IMR-90 (cell line): ENCODE measurements around the gene ATPAF2. TPM values are rescaled to one million over a fixed set of nuclear protein-coding genes. Genes with fewer than 3 reads are reported as not detected.
A peak's percentile ranks its signal among the peaks of the same experiment; 100 is the strongest.

Source experiments
- ATAC-seq: fragments of 200-7000 bp; cut with Tn5 transposase; 2 replicates; pipeline ENCODE4 v1.9.1; 2020; ENCODE audit warnings: low read depth, mild to moderate bottlenecking, moderate library complexity
- BruUV-seq: library from RNA; stranded (reverse); fragments of 400-500 nt; replicated peaks from 2 replicates; lab custom pipeline; 2021; lab: Mats Ljungman, UMichigan
- CTCF ChIA-PET: fragments of 300-600 bp; formaldehyde crosslinking; extraction: SDS; loops from one replicate; lab custom pipeline; 2021; ENCODE audit warnings: antibody characterized with exemption; lab: Yijun Ruan, JAX
- POLR2A ChIA-PET: fragments of 300-600 bp; sonication (Branson Sonifier 250); formaldehyde crosslinking; loops from one replicate; lab custom pipeline; 2022; ENCODE audit warnings: antibody characterized with exemption; ENCODE audit not compliant: unreplicated experiment; lab: Charles Lee
- DNase-seq: peaks from one replicate; pipeline ENCODE4 v3.0.0; 2013
- H2AFZ ChIP-seq: replicated peaks from 2 replicates; pipeline ENCODE3; 2013; ENCODE audit warnings: low read length, mild to moderate bottlenecking; ENCODE audit not compliant: poor library complexity
- H2AK5ac ChIP-seq: 2 replicates; pipeline ENCODE4 v1.6.1; 2013; ENCODE audit warnings: low read depth, low read length, inconsistent platforms
- H2AK9ac ChIP-seq: replicated peaks from 2 replicates; pipeline ENCODE3; 2013; ENCODE audit warnings: mild to moderate bottlenecking, low read depth, low read length, moderate library complexity; ENCODE audit not compliant: poor library complexity
- H2BK120ac ChIP-seq: 2 replicates; pipeline ENCODE4 v1.6.1; 2013; ENCODE audit warnings: low read depth, low read length, inconsistent platforms
- H2BK15ac ChIP-seq: 3 replicates; pipeline ENCODE4 v1.6.1; 2013; ENCODE audit warnings: low read depth, low read length, inconsistent platforms
- H2BK20ac ChIP-seq: 2 replicates; pipeline ENCODE4 v1.6.1; 2013; ENCODE audit warnings: low read depth, mild to moderate bottlenecking, inconsistent platforms, low read length, moderate library complexity
- H2BK5ac ChIP-seq: 2 replicates; pipeline ENCODE4 v1.6.1; 2013; ENCODE audit warnings: mild to moderate bottlenecking, low read depth, low read length, inconsistent platforms; ENCODE audit not compliant: poor library complexity, severe bottlenecking
- H3K14ac ChIP-seq: replicated peaks from 2 replicates; pipeline ENCODE4 v1.6.1; 2013; ENCODE audit warnings: low read depth, low read length, inconsistent platforms
- H3K18ac ChIP-seq: 2 replicates; pipeline ENCODE4 v1.6.1; 2013; ENCODE audit warnings: low read depth, low read length, control low read depth
- H3K23ac ChIP-seq: 2 replicates; pipeline ENCODE4 v1.6.1; 2013; ENCODE audit warnings: low read depth, low read length, inconsistent platforms
- H3K27ac ChIP-seq: 2 replicates; pipeline ENCODE4 v1.5.1; 2013; ENCODE audit warnings: mild to moderate bottlenecking, control low read depth, low read length; ENCODE audit not compliant: insufficient read depth
- H3K27me3 ChIP-seq: 2 replicates; pipeline ENCODE4 v1.6.1; 2013; ENCODE audit warnings: low read length; ENCODE audit not compliant: control insufficient read depth, insufficient read depth
- H3K36me3 ChIP-seq: 2 replicates; pipeline ENCODE4 v1.6.1; 2013; ENCODE audit warnings: low read length, mixed read lengths; ENCODE audit not compliant: control insufficient read depth, insufficient read depth
- H3K4ac ChIP-seq: 2 replicates; pipeline ENCODE4 v1.6.1; 2013; ENCODE audit warnings: low read depth, low read length, inconsistent platforms
- H3K4me1 ChIP-seq: 2 replicates; pipeline ENCODE4 v1.6.1; 2013; ENCODE audit warnings: low read length, mixed read lengths; ENCODE audit not compliant: control insufficient read depth, insufficient read depth
- H3K4me2 ChIP-seq: 2 replicates; pipeline ENCODE4 v1.6.1; 2013; ENCODE audit warnings: low read depth, mild to moderate bottlenecking, control low read depth, low read length, moderate library complexity
- H3K4me3 ChIP-seq: 2 replicates; pipeline ENCODE4 v1.5.1; 2013; ENCODE audit warnings: low read depth, mild to moderate bottlenecking, control low read depth, low read length, moderate library complexity; ENCODE audit not compliant: insufficient read depth
- H3K56ac ChIP-seq: 2 replicates; pipeline ENCODE4 v1.6.1; 2013; ENCODE audit warnings: low read length, inconsistent platforms; ENCODE audit not compliant: insufficient read depth; ENCODE audit errors: extremely low read depth
- H3K79me1 ChIP-seq, 2 experiments: 2 replicates each; pipeline ENCODE4 v1.6.1; 2013; ENCODE audit warnings: low read length in 2 of 2, inconsistent platforms in 1 of 2, low read depth in 1 of 2
- H3K9ac ChIP-seq: 2 replicates; pipeline ENCODE4 v1.6.1; 2013; ENCODE audit warnings: low read depth, low read length, control low read depth
- H3K9me1 ChIP-seq: 2 replicates; pipeline ENCODE4 v1.6.1; 2013; ENCODE audit warnings: low read length, inconsistent platforms; ENCODE audit not compliant: insufficient read depth
- H3K9me3 ChIP-seq: 2 replicates; pipeline ENCODE4 v1.6.1; 2013; ENCODE audit warnings: low read length; ENCODE audit not compliant: control insufficient read depth, insufficient read depth
- H4K20me1 ChIP-seq: 2 replicates; pipeline ENCODE4 v1.6.1; 2013; ENCODE audit warnings: low read length, inconsistent platforms; ENCODE audit not compliant: insufficient read depth
- H4K5ac ChIP-seq: 2 replicates; pipeline ENCODE4 v1.6.1; 2013; ENCODE audit warnings: mild to moderate bottlenecking, low read depth, low read length, control low read depth
- H4K8ac ChIP-seq, 2 experiments: 2 replicates each; pipeline ENCODE4 v1.6.1; 2013; ENCODE audit warnings: low read depth in 2 of 2, low read length in 2 of 2, control low read depth in 1 of 2, inconsistent platforms in 1 of 2
- H4K91ac ChIP-seq: 2 replicates; pipeline ENCODE4 v1.6.1; 2013; ENCODE audit warnings: low read depth, low read length, inconsistent platforms; ENCODE audit not compliant: insufficient read depth
- BHLHE40 ChIP-seq: fragments of 150-350 bp; IDR thresholded peaks from 2 replicates; pipeline ENCODE4 v1.6.1; 2016; ENCODE audit warnings: mild to moderate bottlenecking, low read depth, low read length
- CHD1 ChIP-seq: IDR thresholded peaks from 2 replicates; pipeline ENCODE4 v1.6.1; 2012; ENCODE audit warnings: low read depth, low read length, improper control_type of control experiment
- FOS ChIP-seq: fragments of 150-350 bp; IDR thresholded peaks from 2 replicates; pipeline ENCODE4 v1.6.1; 2016; ENCODE audit warnings: low read depth, low read length
- MAFK ChIP-seq: IDR thresholded peaks from 2 replicates; pipeline ENCODE4 v1.6.1; 2012; ENCODE audit warnings: low read depth, low read length, improper control_type of control experiment
- MAZ ChIP-seq: IDR thresholded peaks from 2 replicates; pipeline ENCODE4 v1.6.1; 2012; ENCODE audit warnings: low read depth, mild to moderate bottlenecking, low read length, improper control_type of control experiment, moderate library complexity, borderline replicate concordance
- MXI1 ChIP-seq: IDR thresholded peaks from 2 replicates; pipeline ENCODE4 v1.6.1; 2012; ENCODE audit warnings: low read depth, mild to moderate bottlenecking, low read length, moderate library complexity, borderline replicate concordance
- NFE2L2 ChIP-seq: fragments of 150-350 bp; IDR thresholded peaks from 2 replicates; pipeline ENCODE4 v1.6.1; 2016; ENCODE audit warnings: low read depth, mild to moderate bottlenecking, low read length
- POLR2A ChIP-seq: IDR thresholded peaks from 2 replicates; pipeline ENCODE4 v1.6.1; 2012; ENCODE audit warnings: mild to moderate bottlenecking, low read depth, low read length
- RAD21 ChIP-seq: IDR thresholded peaks from 2 replicates; pipeline ENCODE4 v1.6.1; 2012; ENCODE audit warnings: low read length, improper control_type of control experiment
- RCOR1 ChIP-seq: IDR thresholded peaks from 2 replicates; pipeline ENCODE4 v1.6.1; 2012; ENCODE audit warnings: mild to moderate bottlenecking, low read length, improper control_type of control experiment; ENCODE audit not compliant: insufficient replicate concordance
- RFX5 ChIP-seq: IDR thresholded peaks from 2 replicates; pipeline ENCODE4 v1.8.0; 2012; ENCODE audit warnings: low read depth, mild to moderate bottlenecking, low read length, moderate library complexity
- SMC3 ChIP-seq: fragments of 150-350 bp; IDR thresholded peaks from 2 replicates; pipeline ENCODE4 v1.6.1; 2016; ENCODE audit warnings: low read depth, mild to moderate bottlenecking, antibody characterized with exemption, low read length, moderate library complexity
- WGBS, 2 experiments: methylation state at CpG; one replicate each; pipeline versions ENCODE4 v1.1.5 to v1.1.7; 2013; ENCODE audit warnings: missing lambda C conversion rate in 2 of 2; ENCODE audit not compliant: insufficient read length in 1 of 2; ENCODE audit errors: extremely low coverage in 2 of 2; 5-methylcytosine and 5-hydroxymethylcytosine counted together
- dilution Hi-C: fragments of 300-500 bp; cut with HindIII; formaldehyde crosslinking; loops from one replicate; pipeline ENCODE4 v1.14.3; 2018; ENCODE audit warnings: low sequenced_read_pairs; ENCODE audit not compliant: unreplicated experiment
- in situ Hi-C: fragments of 300-500 bp; cut with MboI; formaldehyde crosslinking; loops from 3 replicates; pipeline ENCODE4 v1.14.3; 2019; ENCODE audit warnings: low sequenced_read_pairs, inconsistent platforms, mixed read lengths
- intact Hi-C: fragments of 100-400 bp; cut with micrococcal nuclease; formaldehyde crosslinking; loops from 2 replicates; pipeline ENCODE4 v1.10.0; 2022
- polyA plus RNA-seq, 3 experiments: library from polyadenylated mRNA; depleted of rRNA; stranded (reverse); fragments of >200 nt; gene quantifications; 2 replicates each; pipeline ENCODE4 v1.2.3, GENCODE V29; 2012; ENCODE audit warnings: low replicate concordance in 1 of 3
- total RNA-seq: library from RNA; depleted of rRNA; stranded (reverse); fragments of >200 nt; gene quantifications from 2 replicates; pipeline ENCODE4 v1.2.3, GENCODE V29; 2012
- TF ChIP-seq, protein P1 (sequence below): conservative IDR thresholded peaks from 2 replicates; pipeline ENCODE4 v1.5.1; 2012; ENCODE audit warnings: mild to moderate bottlenecking, low read depth, low read length, improper control_type of control experiment
- TF ChIP-seq, protein P2 (sequence below): fragments of 150-350 bp; IDR thresholded peaks from 2 replicates; pipeline ENCODE4 v1.6.1; 2016; ENCODE audit warnings: low read depth, mild to moderate bottlenecking, low read length, moderate library complexity, borderline replicate concordance
- TF ChIP-seq, protein P3 (sequence below): fragments of 150-350 bp; IDR thresholded peaks from 2 replicates; pipeline ENCODE4 v1.6.1; 2017; ENCODE audit warnings: mild to moderate bottlenecking, antibody characterized with exemption, low read length, low read depth

ATPAF2 gene
- total and polyA plus RNA-seq, 2 of the 4 experiments (the other 2 are of a cell fraction) = 19.5 to 27.6 TPM

DNA sequence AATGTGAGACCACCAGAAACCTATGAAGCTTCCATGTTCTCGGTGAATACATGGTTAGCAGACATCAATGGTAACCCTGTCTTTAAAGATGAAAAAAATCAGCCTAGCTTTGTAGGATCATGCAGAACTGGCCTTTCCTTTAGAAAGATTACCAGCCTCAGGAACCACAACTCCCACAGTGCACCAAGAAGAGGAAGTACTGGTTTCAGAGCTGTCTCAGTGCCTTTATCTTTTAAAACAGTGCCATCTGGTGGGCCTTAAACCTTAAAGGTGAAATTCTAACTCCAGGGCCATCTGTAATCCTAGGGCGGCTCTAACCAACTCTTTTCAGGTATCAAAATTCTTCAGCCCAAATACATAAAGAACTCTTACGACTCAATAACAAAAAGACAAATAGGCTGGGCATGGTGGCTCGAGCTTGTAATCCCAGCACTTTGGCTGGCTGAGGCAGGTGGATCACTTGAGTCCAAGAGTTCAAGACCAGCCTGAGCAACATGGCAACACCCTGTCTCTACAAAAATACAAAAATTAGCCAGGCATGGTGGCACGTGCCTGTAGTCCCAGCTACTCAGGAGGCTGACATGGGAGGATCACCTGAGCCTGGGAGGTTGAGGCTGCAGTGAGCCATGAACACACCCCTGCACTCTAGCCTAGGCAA is 5.4 kb downstream of the ATPAF2 start:
- no TSS peak for BruUV-seq
- 0% methylated on average over 1 of the region's 5 CpGs; no CpG with 5 or more reads in 1 of the 2 experiments for WGBS, 2 experiments
- H2BK120ac ChIP-seq = no peak overlapping the region
- ChIA-PET POLR2A (no interaction called here), CTCF (interaction anchor here (0.5 to 1.3 kb wide), 5 partner anchors 29 to 142 kb away, joined by 3 to 4 read pairs (median 3); no protein-coding TSS in a partner anchor)
- H2BK5ac ChIP-seq = no peak overlapping the region
- H3K4me1 ChIP-seq = peaks cover 5% of the 10 kb centered on the region
- H2AFZ ChIP-seq = no peak overlapping the region
- H3K79me1 ChIP-seq = peaks cover 20 to 51% of the 10 kb centered on the region in 2 experiments
- H3K4ac ChIP-seq = no peak overlapping the region
- ATAC-seq (peak; percentile 94), DNase-seq (peak; percentile 87)
- H3K56ac ChIP-seq = no peak overlapping the region
- peaks cover 6% of the 10 kb centered on the region; the same call in 1 of the 2 replicates for H3K9me1 ChIP-seq
- no peak overlapping the region for H3K14ac ChIP-seq
- no peak overlapping the region for H3K18ac ChIP-seq
- H3K4me2 ChIP-seq = no peak overlapping the region
- no peak overlapping the region for H2BK20ac ChIP-seq
- in situ Hi-C loops = loop anchor here (5.0 to 10.0 kb wide), 2 partner anchors 141 to 349 kb away; partner anchors contain the start of gene RAI1
- no peak overlapping the region for H3K4me3 ChIP-seq
- H4K91ac ChIP-seq = no peak overlapping the region
- H4K5ac ChIP-seq = no peak overlapping the region
- intact Hi-C loops = loop anchor here (1.0 to 10.0 kb wide), 7 partner anchors 61 to 679 kb away; partner anchors contain the start of genes DRC3, RAI1 and TOM1L2
- no peak overlapping the region for H2AK9ac ChIP-seq
- no peaks in the 10 kb centered on the region for H4K20me1 ChIP-seq
- H3K27ac ChIP-seq = no peak overlapping the region
- dilution Hi-C loops = no loop called here
- TF ChIP-seq NFE2L2 (no peak), MAZ (no peak), POLR2A (no peak), RFX5 (no peak), SMC3 (peak; percentile 95), RCOR1 (no peak), BHLHE40 (no peak), MAFK (no peak), FOS (no peak), CHD1 (no peak), RAD21 (peak; percentile 96), MXI1 (no peak)
- TF ChIP-seq, protein P1, sequence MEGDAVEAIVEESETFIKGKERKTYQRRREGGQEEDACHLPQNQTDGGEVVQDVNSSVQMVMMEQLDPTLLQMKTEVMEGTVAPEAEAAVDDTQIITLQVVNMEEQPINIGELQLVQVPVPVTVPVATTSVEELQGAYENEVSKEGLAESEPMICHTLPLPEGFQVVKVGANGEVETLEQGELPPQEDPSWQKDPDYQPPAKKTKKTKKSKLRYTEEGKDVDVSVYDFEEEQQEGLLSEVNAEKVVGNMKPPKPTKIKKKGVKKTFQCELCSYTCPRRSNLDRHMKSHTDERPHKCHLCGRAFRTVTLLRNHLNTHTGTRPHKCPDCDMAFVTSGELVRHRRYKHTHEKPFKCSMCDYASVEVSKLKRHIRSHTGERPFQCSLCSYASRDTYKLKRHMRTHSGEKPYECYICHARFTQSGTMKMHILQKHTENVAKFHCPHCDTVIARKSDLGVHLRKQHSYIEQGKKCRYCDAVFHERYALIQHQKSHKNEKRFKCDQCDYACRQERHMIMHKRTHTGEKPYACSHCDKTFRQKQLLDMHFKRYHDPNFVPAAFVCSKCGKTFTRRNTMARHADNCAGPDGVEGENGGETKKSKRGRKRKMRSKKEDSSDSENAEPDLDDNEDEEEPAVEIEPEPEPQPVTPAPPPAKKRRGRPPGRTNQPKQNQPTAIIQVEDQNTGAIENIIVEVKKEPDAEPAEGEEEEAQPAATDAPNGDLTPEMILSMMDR = peak; percentile 91
- TF ChIP-seq, protein P2, sequence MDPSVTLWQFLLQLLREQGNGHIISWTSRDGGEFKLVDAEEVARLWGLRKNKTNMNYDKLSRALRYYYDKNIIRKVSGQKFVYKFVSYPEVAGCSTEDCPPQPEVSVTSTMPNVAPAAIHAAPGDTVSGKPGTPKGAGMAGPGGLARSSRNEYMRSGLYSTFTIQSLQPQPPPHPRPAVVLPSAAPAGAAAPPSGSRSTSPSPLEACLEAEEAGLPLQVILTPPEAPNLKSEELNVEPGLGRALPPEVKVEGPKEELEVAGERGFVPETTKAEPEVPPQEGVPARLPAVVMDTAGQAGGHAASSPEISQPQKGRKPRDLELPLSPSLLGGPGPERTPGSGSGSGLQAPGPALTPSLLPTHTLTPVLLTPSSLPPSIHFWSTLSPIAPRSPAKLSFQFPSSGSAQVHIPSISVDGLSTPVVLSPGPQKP = no peak
- TF ChIP-seq, protein P3, sequence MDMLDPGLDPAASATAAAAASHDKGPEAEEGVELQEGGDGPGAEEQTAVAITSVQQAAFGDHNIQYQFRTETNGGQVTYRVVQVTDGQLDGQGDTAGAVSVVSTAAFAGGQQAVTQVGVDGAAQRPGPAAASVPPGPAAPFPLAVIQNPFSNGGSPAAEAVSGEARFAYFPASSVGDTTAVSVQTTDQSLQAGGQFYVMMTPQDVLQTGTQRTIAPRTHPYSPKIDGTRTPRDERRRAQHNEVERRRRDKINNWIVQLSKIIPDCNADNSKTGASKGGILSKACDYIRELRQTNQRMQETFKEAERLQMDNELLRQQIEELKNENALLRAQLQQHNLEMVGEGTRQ = no peak
- H2AK5ac ChIP-seq = no peak overlapping the region
- no peaks in the 10 kb centered on the region for H3K36me3 ChIP-seq
- no peaks in the 10 kb centered on the region for H3K9me3 ChIP-seq
- H3K23ac ChIP-seq = no peak overlapping the region
- no peaks in the 10 kb centered on the region for H3K27me3 ChIP-seq
- peak overlapping the region in 1 of 2 experiments; percentile 62; a peak in 1 of 4 replicates for H4K8ac ChIP-seq
- H2BK15ac ChIP-seq = no peak overlapping the region
- H3K9ac ChIP-seq = no peak overlapping the region
